AG04450 (cell line): ENCODE results near the gene RETREG1. TPM values are rescaled to one million over a fixed set of nuclear protein-coding genes. Genes with fewer than 3 reads are reported as not detected.

ENCODE experiments used
- CTCF ChIA-PET: fragments of 300-600, 350-600 bp; formaldehyde crosslinking; extraction: SDS; loops from one replicate; lab custom pipeline; 2022; ENCODE audit warnings: antibody characterized with exemption, inconsistent platforms; lab: Charles Lee
- POLR2A ChIA-PET: fragments of 350-600 bp; formaldehyde crosslinking; extraction: SDS; loops from one replicate; lab custom pipeline; 2021; ENCODE audit warnings: antibody characterized with exemption, inconsistent platforms; lab: Yijun Ruan, JAX
- DNase-seq: peaks from one replicate; pipeline ENCODE4 v3.0.0-alpha.2; 2011; ENCODE audit warnings: low read depth, low spot score
- H3K27ac ChIP-seq: one replicate; pipeline ENCODE4 v1.5.1; 2012; ENCODE audit warnings: low read depth, low read length, control low read depth
- H3K27me3 ChIP-seq: one replicate; pipeline ENCODE4 v1.6.0; 2012; ENCODE audit warnings: low read length; ENCODE audit not compliant: control insufficient read depth, insufficient read depth
- H3K4me3 ChIP-seq: 2 replicates; pipeline ENCODE4 v1.5.1; 2011; ENCODE audit warnings: mild to moderate bottlenecking, low read depth, low read length, control low read depth
- H3K9me3 ChIP-seq: 2 replicates; pipeline ENCODE4 v1.5.1; 2012; ENCODE audit warnings: low read length; ENCODE audit not compliant: control insufficient read depth, insufficient read depth
- CTCF ChIP-seq: IDR thresholded peaks from 2 replicates; pipeline ENCODE4 v1.5.1; 2011; ENCODE audit warnings: low read depth, low read length, control low read depth, inconsistent platforms
- polyA plus RNA-seq: library from polyadenylated mRNA; depleted of rRNA; stranded (reverse); fragments of >200 nt; gene quantifications from 2 replicates; pipeline ENCODE4 v1.2.3, GENCODE V29; 2011

RETREG1 gene
- polyA plus RNA-seq, 1 experiment: 0.14 TPM

- Histone ChIP-seq H3K4me3 (no peak overlapping the region), H3K27me3 (peaks cover 21% of the 10 kb centered on the region), H3K9me3 (no peaks in the 10 kb centered on the region; the same call in 1 of the 2 replicates), H3K27ac (no peak overlapping the region)
- CTCF ChIA-PET: interaction anchor here (0.9 kb wide), 1 partner anchor 27 kb away, joined by 3 read pairs; no protein-coding TSS in a partner anchor
- no peak for DNase-seq
- no peak for TF ChIP-seq CTCF
- POLR2A ChIA-PET: no interaction called here
Measured at GRCh38 chr5:16524286-16524685, 92.5 kb downstream of the RETREG1 start.

GRCh38 chr5:16521521-16522483 is 95.0 kb downstream of the RETREG1 start:
- no peak overlapping the region for H3K4me3 ChIP-seq
- no peak for DNase-seq
- H3K27me3 ChIP-seq: peaks cover 21% of the 10 kb centered on the region
- CTCF ChIA-PET: no interaction called here
- TF ChIP-seq CTCF: no peak
- H3K9me3 ChIP-seq: no peaks in the 10 kb centered on the region; the same call in 1 of the 2 replicates
- H3K27ac ChIP-seq: no peak overlapping the region
- POLR2A ChIA-PET: no interaction called here

GRCh38 chr5:16520841-16521240 is 96.0 kb downstream of the RETREG1 start:
- Histone ChIP-seq H3K27ac (no peak overlapping the region), H3K27me3 (peaks cover 19% of the 10 kb centered on the region), H3K4me3 (no peak overlapping the region), H3K9me3 (no peaks in the 10 kb centered on the region; the same call in 1 of the 2 replicates)
- TF ChIP-seq CTCF: no peak
- DNase-seq: no peak
- ChIA-PET POLR2A (no interaction called here), CTCF (no interaction called here)

- Histone ChIP-seq H3K4me3 (no peak overlapping the region), H3K27me3 (peaks cover 19% of the 10 kb centered on the region), H3K9me3 (no peaks in the 10 kb centered on the region), H3K27ac (no peak overlapping the region)
- TF ChIP-seq CTCF: no peak
- CTCF ChIA-PET: interaction anchor here (0.5 kb wide), 1 partner anchor 51 kb away, joined by 4 read pairs; no protein-coding TSS in a partner anchor
- POLR2A ChIA-PET: no interaction called here
- no peak for DNase-seq
Measured at GRCh38 chr5:16519435-16519834, 97.4 kb downstream of the RETREG1 start.

DNA sequence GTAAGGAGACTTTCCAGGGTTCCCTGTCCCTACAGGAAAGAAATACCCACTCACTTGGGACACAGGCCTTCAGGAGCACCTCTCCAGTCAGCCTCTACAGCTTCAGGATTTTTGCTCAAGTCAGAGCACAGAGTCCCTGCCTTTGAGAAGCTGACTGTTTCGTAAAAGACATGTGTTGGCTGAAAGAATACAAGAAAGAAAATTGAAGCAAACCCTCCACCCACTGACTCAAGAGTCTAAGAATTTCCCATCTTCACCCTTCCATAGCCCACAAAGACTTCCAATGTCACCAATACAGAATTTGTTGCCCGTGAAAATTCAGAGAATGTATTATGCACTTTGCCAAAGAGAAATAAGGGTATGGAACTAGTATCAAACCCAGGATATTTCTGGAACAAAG is 98.2 kb downstream of the RETREG1 start:
- Histone ChIP-seq H3K4me3 (no peak overlapping the region), H3K27ac (no peak overlapping the region), H3K27me3 (peaks cover 17% of the 10 kb centered on the region), H3K9me3 (no peaks in the 10 kb centered on the region)
- TF ChIP-seq CTCF: no peak
- ChIA-PET POLR2A (no interaction called here), CTCF (no interaction called here)
- no peak for DNase-seq
